RWPE2 (cell line): ENCODE results near the gene DTNBP1.

ENCODE experiments used
- ATAC-seq: fragments of 200-7000 bp; cut with Tn5 transposase; 3 replicates; pipeline ENCODE4 v1.9.1; 2021; ENCODE audit warnings: low read depth
- DNase-seq: peaks from one replicate; pipeline ENCODE4 v3.0.0-alpha.2; 2020; ENCODE audit warnings: low spot score
- H3K27ac ChIP-seq: fragments of 450-650 bp; 2 replicates; pipeline ENCODE4 v1.5.1; 2017; ENCODE audit warnings: mild to moderate bottlenecking; ENCODE audit not compliant: poor library complexity, severe bottlenecking
- H3K27me3 ChIP-seq: fragments of 250-450 bp; sonication (Bioruptor Pico); 2 replicates; pipeline ENCODE4 v1.5.1; 2021; ENCODE audit warnings: mild to moderate bottlenecking, moderate library complexity; ENCODE audit not compliant: insufficient read depth, poor library complexity, severe bottlenecking
- H3K36me3 ChIP-seq: fragments of 250-450 bp; sonication (Bioruptor Pico); 2 replicates; pipeline ENCODE4 v1.5.1; 2020; ENCODE audit warnings: low read depth, mild to moderate bottlenecking, moderate library complexity
- H3K4me1 ChIP-seq: fragments of 250-450 bp; sonication (Bioruptor Pico); 2 replicates; pipeline ENCODE4 v1.5.1; 2021; ENCODE audit warnings: mild to moderate bottlenecking, moderate library complexity; ENCODE audit not compliant: insufficient read depth, poor library complexity, severe bottlenecking
- H3K4me3 ChIP-seq: fragments of 250-450 bp; sonication (Bioruptor Pico); 2 replicates; pipeline ENCODE4 v1.5.1; 2021; ENCODE audit warnings: mild to moderate bottlenecking, moderate library complexity; ENCODE audit not compliant: severe bottlenecking
- H3K9me3 ChIP-seq: fragments of 250-450 bp; sonication (Bioruptor Pico); 2 replicates; pipeline ENCODE4 v1.5.1; 2021; ENCODE audit warnings: mild to moderate bottlenecking, moderate library complexity; ENCODE audit not compliant: severe bottlenecking
- CTCF ChIP-seq: fragments of 450-650 bp; IDR thresholded peaks from one replicate; pipeline ENCODE4 v1.5.1; 2017; ENCODE audit warnings: mild to moderate bottlenecking, moderate library complexity; ENCODE audit not compliant: poor library complexity, severe bottlenecking

The DTNBP1 gene

GRCh38 chr6:15643542-15643941 lies 19.3 kb downstream of the DTNBP1 start:
- no peak for TF ChIP-seq CTCF
- no peaks in the 10 kb centered on the region for H3K27me3 ChIP-seq
- peaks cover 15% of the 10 kb centered on the region for H3K9me3 ChIP-seq
- H3K27ac ChIP-seq, result no peak overlapping the region
- no peaks in the 10 kb centered on the region for H3K36me3 ChIP-seq
- no peaks in the 10 kb centered on the region for H3K4me1 ChIP-seq
- no peak overlapping the region for H3K4me3 ChIP-seq
- no peak for DNase-seq
- ATAC-seq, result no peak

- no peak for TF ChIP-seq CTCF
- Histone ChIP-seq H3K9me3 (peaks cover 15% of the 10 kb centered on the region), H3K4me1 (no peaks in the 10 kb centered on the region), H3K4me3 (no peak overlapping the region), H3K27ac (no peak overlapping the region), H3K36me3 (peaks cover 4% of the 10 kb centered on the region; the same call in 1 of the 2 replicates), H3K27me3 (no peaks in the 10 kb centered on the region)
- ATAC-seq (no peak), DNase-seq (no peak)
These were observed 20.6 kb downstream of the DTNBP1 start for GRCh38 chr6:15642276-15642675.

DNA sequence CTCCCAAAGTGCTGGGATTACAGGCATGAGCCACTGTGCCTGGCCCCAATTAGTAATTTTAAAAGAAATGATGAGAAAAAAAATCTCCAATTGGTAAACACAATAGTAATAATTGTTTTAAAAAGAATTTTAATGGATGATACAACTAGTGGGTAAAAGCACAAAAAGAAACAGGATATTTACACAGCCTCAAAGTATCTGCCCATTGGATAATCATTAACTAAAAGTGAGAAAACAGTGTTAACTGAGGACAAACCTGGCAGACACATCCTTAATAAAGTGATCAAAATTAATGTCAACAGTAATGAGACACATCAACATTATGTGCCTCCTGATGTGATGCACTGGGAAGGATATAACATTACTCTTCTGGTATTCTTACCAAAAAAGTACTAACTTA lies 24.5 kb downstream of the DTNBP1 start:
- no peak for TF ChIP-seq CTCF
- H3K36me3 ChIP-seq, result peaks cover 10% of the 10 kb centered on the region; the same call in 1 of the 2 replicates
- H3K27me3 ChIP-seq, result no peaks in the 10 kb centered on the region
- no peak for ATAC-seq
- no peak overlapping the region for H3K4me3 ChIP-seq
- no peak for DNase-seq
- no peaks in the 10 kb centered on the region for H3K4me1 ChIP-seq
- H3K27ac ChIP-seq, result no peak overlapping the region
- peaks cover 9% of the 10 kb centered on the region for H3K9me3 ChIP-seq

- no peaks in the 10 kb centered on the region for H3K9me3 ChIP-seq
- H3K4me1 ChIP-seq, result peaks cover 12% of the 10 kb centered on the region
- H3K27me3 ChIP-seq, result no peaks in the 10 kb centered on the region
- DNase-seq (no peak), ATAC-seq (no peak)
- no peak overlapping the region for H3K27ac ChIP-seq
- H3K36me3 ChIP-seq, result no peaks in the 10 kb centered on the region
- no peak for TF ChIP-seq CTCF
- H3K4me3 ChIP-seq, result no peak overlapping the region
These were observed 31.4 kb downstream of the DTNBP1 start for GRCh38 chr6:15631432-15631831.

- ATAC-seq, result no peak
- Histone ChIP-seq H3K4me3 (no peak overlapping the region), H3K9me3 (no peaks in the 10 kb centered on the region), H3K27me3 (no peaks in the 10 kb centered on the region), H3K4me1 (peaks cover 12% of the 10 kb centered on the region), H3K27ac (no peak overlapping the region), H3K36me3 (no peaks in the 10 kb centered on the region)
- TF ChIP-seq CTCF, result no peak
- DNase-seq, result no peak
These were observed 32.6 kb downstream of the DTNBP1 start for GRCh38 chr6:15630202-15630601.
